GM19467 (cell line): ENCODE measurements around the gene ENO2.
A peak's percentile ranks its signal among the peaks of the same experiment; 100 is the strongest.
"Not testable (repeated sequence)": the region's sequence is repeated elsewhere in the genome, so short reads cannot be mapped to it uniquely, and the experiment has no call there.

Experiments used
- ATAC-seq: cut with Tn5 transposase; IDR thresholded peaks from one replicate; pipeline ENCODE4 v1.9.1; 2021; ENCODE audit warnings: mild to moderate bottlenecking, moderate library complexity; ENCODE audit not compliant: unreplicated experiment

Gene ENO2

GRCh38 chr12:6886206-6886999, 28.0 kb upstream of the ENO2 start:
- ATAC-seq, result not testable (repeated sequence)

- ATAC-seq, result no peak
Measured at GRCh38 chr12:6887460-6887859, 26.9 kb upstream of the ENO2 start.

- ATAC-seq, result no peak
Measured at GRCh38 chr12:6888360-6888759, 26.0 kb upstream of the ENO2 start.

GRCh38 chr12:6888794-6889193, 25.6 kb upstream of the ENO2 start:
- not testable (repeated sequence) for ATAC-seq

GRCh38 chr12:6889775-6890573, 24.4 kb upstream of the ENO2 start:
- ATAC-seq, result not testable (repeated sequence)

- ATAC-seq, result peak; percentile 92
Measured at GRCh38 chr12:6890789-6891645, 23.4 kb upstream of the ENO2 start.

- ATAC-seq, result no peak
Measured at GRCh38 chr12:6891646-6892001, 22.8 kb upstream of the ENO2 start.

GRCh38 chr12:6892683-6893082, 21.7 kb upstream of the ENO2 start:
- ATAC-seq, result not testable (repeated sequence)

GRCh38 chr12:6894321-6894720, 20.1 kb upstream of the ENO2 start:
- ATAC-seq, result no peak

- no peak for ATAC-seq
Measured at GRCh38 chr12:6896846-6897435, 17.4 kb upstream of the ENO2 start.

GRCh38 chr12:6899427-6899826, 15.0 kb upstream of the ENO2 start:
- no peak for ATAC-seq

GRCh38 chr12:6899837-6900519, 14.4 kb upstream of the ENO2 start:
- ATAC-seq, result no peak

- no peak for ATAC-seq
Measured at GRCh38 chr12:6902448-6902847, 11.9 kb upstream of the ENO2 start.

GRCh38 chr12:6903722-6904121, 10.7 kb upstream of the ENO2 start:
- no peak for ATAC-seq

GRCh38 chr12:6904280-6905276, 9.8 kb upstream of the ENO2 start, which contains the start of gene LRRC23:
TSS of gene LRRC23 (plus strand) at chr12:6904822. CDS start at chr12:6905634, 812 bp downstream.
- ATAC-seq, result peak; percentile 85

- ATAC-seq, result no peak
Measured at GRCh38 chr12:6905414-6906040, 8.9 kb upstream of the ENO2 start.

- ATAC-seq, result not testable (repeated sequence)
Measured at GRCh38 chr12:6908141-6908540, 6.2 kb upstream of the ENO2 start.

GRCh38 chr12:6909421-6910145, 4.8 kb upstream of the ENO2 start:
- ATAC-seq, result no peak
